Breast epithelium (tissue), 3 donors: Measurements from ENCODE around the gene BPTF.

Source experiments
- CTCF ChIP-seq, 3 donors: fragments of 450-650 bp; IDR thresholded peaks; one replicate each; pipeline ENCODE4 v1.5.1; 2016 to 2017; ENCODE audit warnings: antibody characterized with exemption in 3 of 3, mild to moderate bottlenecking in 3 of 3, moderate library complexity in 3 of 3
- POLR2A ChIP-seq: fragments of 450-650 bp; IDR thresholded peaks from one replicate; pipeline ENCODE4 v1.6.1; 2016; ENCODE audit warnings: antibody characterized with exemption, mild to moderate bottlenecking, moderate library complexity

- TF ChIP-seq CTCF (IDR thresholded peaks at IDR 0.05) = no peak
- TF ChIP-seq POLR2A = no peak
Measured at GRCh38 chr17:67974185-67974584, 148.9 kb downstream of the BPTF start.
